Astrocyte of the spinal cord (primary cell): ENCODE measurements around the gene AKR1B15.
"Not testable (repeated sequence)": the region's sequence is repeated elsewhere in the genome, so short reads cannot be mapped to it uniquely, and the experiment has no call there.

ENCODE experiments used
- DNase-seq: peaks from one replicate; pipeline ENCODE4 v3.0.0; 2011; ENCODE audit warnings: low read depth, low spot score
- H3K4me3 ChIP-seq: 2 replicates; pipeline ENCODE4 v1.5.1; 2011; ENCODE audit warnings: low read depth, mild to moderate bottlenecking, low read length, moderate library complexity
- in situ Hi-C: cut with HindIII; loops from 2 replicates; pipeline ENCODE4 v1.10.0; 2017; ENCODE audit warnings: low sequenced_read_pairs
- TF ChIP-seq, protein P1 (sequence below): IDR thresholded peaks from 2 replicates; pipeline ENCODE4 v1.5.1; 2012; ENCODE audit warnings: low read depth, mild to moderate bottlenecking, low read length, inconsistent platforms

AKR1B15 gene

DNA sequence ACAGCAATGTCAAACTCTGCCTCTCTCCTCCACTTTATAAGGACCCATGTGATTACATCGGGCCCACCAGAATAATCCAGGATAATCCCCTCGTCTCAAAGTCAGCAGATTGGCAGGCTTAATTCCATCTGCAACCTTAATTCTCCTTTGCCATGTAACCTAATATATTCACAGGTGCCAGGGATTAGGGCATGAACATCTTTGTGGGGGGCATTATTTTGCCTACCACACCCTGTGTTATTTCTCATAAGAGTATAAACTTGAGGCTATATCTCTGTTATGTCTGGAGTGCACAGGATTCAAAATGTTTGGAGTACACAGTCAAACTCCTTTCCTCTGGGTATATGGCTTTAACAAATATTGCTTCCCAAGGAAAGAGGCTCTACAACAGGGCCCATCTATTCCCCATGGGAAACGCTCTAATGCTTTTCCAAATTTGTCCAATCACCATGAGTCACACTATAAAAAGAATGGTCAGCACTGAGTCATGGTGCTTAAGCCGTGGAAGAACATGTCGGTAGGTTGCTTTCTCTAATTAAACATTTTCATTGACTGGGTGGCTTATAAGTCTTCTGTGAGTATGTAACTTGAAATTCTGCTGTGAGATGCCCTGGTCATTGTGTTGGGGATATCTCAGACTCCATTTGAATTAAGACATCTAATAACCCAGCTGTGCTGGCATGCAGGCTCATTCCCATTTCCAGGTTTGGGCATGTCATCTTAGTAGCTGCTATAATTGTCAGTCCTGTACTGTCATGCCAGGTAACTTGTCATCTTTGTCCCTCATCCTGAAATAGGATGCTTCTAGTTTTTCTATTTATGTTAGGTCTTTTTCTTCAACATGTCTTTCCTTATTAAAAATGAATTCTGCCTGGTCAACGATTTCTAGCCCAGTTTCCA is 33.1 kb upstream of the AKR1B15 start:
- H3K4me3 ChIP-seq = no peak overlapping the region

DNA sequence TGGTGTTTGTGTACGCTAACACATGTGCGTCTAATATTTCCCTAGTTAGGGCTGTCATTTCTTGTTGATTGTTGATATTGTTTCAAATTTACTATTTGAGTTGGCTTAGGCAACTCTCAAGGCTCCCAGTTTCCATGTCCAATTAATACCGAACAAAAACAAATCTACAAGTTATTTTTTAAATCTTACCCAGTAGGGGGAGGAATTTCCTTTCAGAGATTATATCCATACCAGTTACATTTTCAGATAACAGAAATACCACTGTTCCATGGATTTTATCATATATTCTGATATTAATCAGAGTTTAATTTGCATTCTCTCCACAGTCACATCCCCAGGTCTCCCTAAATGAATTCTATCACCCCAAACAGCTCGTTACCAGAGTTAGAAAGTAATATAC is 28.8 kb upstream of the AKR1B15 start:
- TF ChIP-seq, protein P1, sequence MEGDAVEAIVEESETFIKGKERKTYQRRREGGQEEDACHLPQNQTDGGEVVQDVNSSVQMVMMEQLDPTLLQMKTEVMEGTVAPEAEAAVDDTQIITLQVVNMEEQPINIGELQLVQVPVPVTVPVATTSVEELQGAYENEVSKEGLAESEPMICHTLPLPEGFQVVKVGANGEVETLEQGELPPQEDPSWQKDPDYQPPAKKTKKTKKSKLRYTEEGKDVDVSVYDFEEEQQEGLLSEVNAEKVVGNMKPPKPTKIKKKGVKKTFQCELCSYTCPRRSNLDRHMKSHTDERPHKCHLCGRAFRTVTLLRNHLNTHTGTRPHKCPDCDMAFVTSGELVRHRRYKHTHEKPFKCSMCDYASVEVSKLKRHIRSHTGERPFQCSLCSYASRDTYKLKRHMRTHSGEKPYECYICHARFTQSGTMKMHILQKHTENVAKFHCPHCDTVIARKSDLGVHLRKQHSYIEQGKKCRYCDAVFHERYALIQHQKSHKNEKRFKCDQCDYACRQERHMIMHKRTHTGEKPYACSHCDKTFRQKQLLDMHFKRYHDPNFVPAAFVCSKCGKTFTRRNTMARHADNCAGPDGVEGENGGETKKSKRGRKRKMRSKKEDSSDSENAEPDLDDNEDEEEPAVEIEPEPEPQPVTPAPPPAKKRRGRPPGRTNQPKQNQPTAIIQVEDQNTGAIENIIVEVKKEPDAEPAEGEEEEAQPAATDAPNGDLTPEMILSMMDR = no peak
- H3K4me3 ChIP-seq = no peak overlapping the region
- DNase-seq = no peak
- in situ Hi-C loops = no loop called here

More for the DNA sequence above, 33.1 kb upstream of the AKR1B15 start:
- in situ Hi-C loops = no loop called here
- TF ChIP-seq, protein P1 = no peak
- DNase-seq = peak; percentile 90

GRCh38 chr7:134522601-134523000 is 26.3 kb upstream of the AKR1B15 start:
- TF ChIP-seq, protein P1 = no peak
- in situ Hi-C loops = no loop called here
- no peak for DNase-seq
- H3K4me3 ChIP-seq = no peak overlapping the region

DNA sequence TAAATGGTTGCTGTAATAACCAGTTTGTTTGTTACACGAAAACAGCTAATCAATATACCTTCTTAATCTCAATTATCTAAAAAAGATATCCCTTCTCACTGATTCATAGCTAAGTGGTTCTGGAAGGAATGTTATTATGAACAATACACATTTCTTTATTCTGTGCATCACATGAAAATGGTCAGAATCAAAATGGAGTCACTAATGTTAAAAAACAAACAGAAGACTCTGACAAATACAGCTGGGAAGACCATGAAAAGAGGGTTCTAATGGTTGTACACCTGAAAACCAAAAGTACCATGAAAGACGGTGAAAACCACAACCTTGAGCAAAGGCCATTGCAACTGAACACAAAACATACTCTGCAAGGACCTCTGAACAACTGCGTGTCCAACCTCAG is 23.5 kb upstream of the AKR1B15 start:
- DNase-seq, H3K4me3 ChIP-seq, in situ Hi-C loops: not testable (repeated sequence)

DNA sequence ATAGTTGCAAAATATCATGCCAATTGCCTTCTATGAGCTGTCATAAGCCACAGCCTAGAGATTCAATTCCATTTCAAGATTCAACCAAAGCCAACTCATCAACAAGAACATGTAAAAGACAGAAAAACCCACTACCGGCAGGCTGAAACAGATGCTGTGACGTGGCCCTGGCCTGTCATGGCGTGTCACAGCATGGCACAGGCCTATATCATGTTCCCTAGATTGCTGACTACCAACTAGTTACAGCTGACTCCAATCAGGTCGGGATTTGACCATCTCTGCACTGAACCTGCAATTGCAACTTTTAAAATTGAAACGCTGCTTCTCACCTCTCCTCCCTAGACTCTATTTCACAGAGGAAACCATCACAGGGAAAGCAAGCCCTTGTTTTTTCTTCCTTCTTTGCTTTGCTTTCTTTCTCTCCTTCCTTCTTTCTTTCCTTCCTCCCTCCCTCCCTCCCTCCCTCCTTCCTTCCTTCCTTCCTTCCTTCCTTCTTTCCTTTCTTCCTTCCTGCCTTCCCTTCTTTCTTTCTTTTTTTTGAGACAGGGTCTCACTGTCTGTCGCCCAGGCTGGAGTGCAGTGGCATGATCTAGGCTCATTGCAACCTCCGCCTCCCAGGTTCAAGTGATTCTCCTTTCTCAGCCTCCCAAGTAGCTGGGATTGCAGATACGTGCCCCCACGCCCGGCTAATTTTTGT is 22.2 kb upstream of the AKR1B15 start:
- in situ Hi-C loops, H3K4me3 ChIP-seq, DNase-seq: not testable (repeated sequence)

- in situ Hi-C loops = no loop called here
- peak; percentile 82 for DNase-seq
- TF ChIP-seq, protein P1 = no peak
- H3K4me3 ChIP-seq = no peak overlapping the region
Measured at GRCh38 chr7:134527979-134528371, 20.9 kb upstream of the AKR1B15 start.

- TF ChIP-seq, protein P1 = no peak
- DNase-seq = no peak
- in situ Hi-C loops = no loop called here
- H3K4me3 ChIP-seq = no peak overlapping the region
Measured at GRCh38 chr7:134528749-134529148, 20.2 kb upstream of the AKR1B15 start.
